ENCODE results near the gene FSTL4.

- TF ChIP-seq CTCF (conservative IDR thresholded peaks at IDR 0.05; ENCODE audit: low read depth, low read length) (no peak), POLR2A (IDR thresholded peaks at IDR 0.05; ENCODE audit: low read depth, low read length) (no peak), SMC3 (IDR thresholded peaks at IDR 0.05; ENCODE audit: low read depth, low read length) (no peak), MAFK (IDR thresholded peaks at IDR 0.05; ENCODE audit: low read depth, low read length) (no peak), ELK1 (IDR thresholded peaks at IDR 0.05; ENCODE audit: borderline replicate concordance, low read depth, low read length) (no peak), CHD1 (IDR thresholded peaks at IDR 0.05; ENCODE audit: low read depth, low read length) (no peak), MXI1 (IDR thresholded peaks at IDR 0.05; ENCODE audit: borderline replicate concordance, low read depth, low read length) (no peak), RFX5 (IDR thresholded peaks at IDR 0.05; ENCODE audit: low read depth, low read length) (no peak), RAD21 (IDR thresholded peaks at IDR 0.05; ENCODE audit: low read length) (no peak), BHLHE40 (IDR thresholded peaks at IDR 0.05; ENCODE audit: low read depth, low read length) (no peak), CEBPB (IDR thresholded peaks at IDR 0.05; ENCODE audit: low read depth, low read length) (no peak), FOS (IDR thresholded peaks at IDR 0.05; ENCODE audit: low read depth, low read length) (no peak), RCOR1 (IDR thresholded peaks at IDR 0.05; ENCODE audit: insufficient replicate concordance, low read length) (no peak)
These were observed 183.3 kb downstream of the FSTL4 start for GRCh38 chr5:133429046-133429445.

All from IMR-90 (cell line).